HG03097 (cell line): ENCODE measurements around the gene UBE4B.
A peak's percentile ranks its signal among the peaks of the same experiment; 100 is the strongest.
"Not testable (repeated sequence)": the region's sequence is repeated elsewhere in the genome, so short reads cannot be mapped to it uniquely, and the experiment has no call there.

Source experiments
- ATAC-seq: cut with Tn5 transposase; IDR thresholded peaks from one replicate; pipeline ENCODE4 v1.9.1; 2021; ENCODE audit not compliant: unreplicated experiment, low FRiP score

The UBE4B gene

GRCh38 chr1:10032590-10033358 lies at the start of gene UBE4B:
Gene UBE4B (plus strand): TSS chr1:10032958. CDS start chr1:10033671, 713 bp downstream.
- peak; percentile 97 for ATAC-seq

GRCh38 chr1:9984253-9984652 lies 48.5 kb upstream of the UBE4B start:
- ATAC-seq = no peak

GRCh38 chr1:9985001-9985400 lies 47.8 kb upstream of the UBE4B start:
- ATAC-seq = no peak

- ATAC-seq = no peak
Measured at GRCh38 chr1:9989773-9990172, 43.0 kb upstream of the UBE4B start.

GRCh38 chr1:9990944-9991343 lies 41.8 kb upstream of the UBE4B start:
- no peak for ATAC-seq

GRCh38 chr1:9992910-9993309 lies 39.8 kb upstream of the UBE4B start:
- ATAC-seq = no peak

- no peak for ATAC-seq
Measured at GRCh38 chr1:9993561-9994075, 39.1 kb upstream of the UBE4B start.

- no peak for ATAC-seq
Measured at GRCh38 chr1:9996624-9997582, 35.9 kb upstream of the UBE4B start, which contains the start of gene RBP7. Gene RBP7 (plus strand): TSS chr1:9997228. CDS start chr1:9997259, 31 bp downstream.

GRCh38 chr1:10001016-10001665 lies 31.6 kb upstream of the UBE4B start:
- ATAC-seq = no peak

- not testable (repeated sequence) for ATAC-seq
Measured at GRCh38 chr1:10005248-10005647, 27.5 kb upstream of the UBE4B start.

GRCh38 chr1:10007169-10007568 lies 25.6 kb upstream of the UBE4B start:
- no peak for ATAC-seq

GRCh38 chr1:10014016-10014415 lies 18.7 kb upstream of the UBE4B start:
- ATAC-seq = no peak

GRCh38 chr1:10019561-10019960 lies 13.2 kb upstream of the UBE4B start:
- ATAC-seq = no peak

GRCh38 chr1:10020086-10020485 lies 12.7 kb upstream of the UBE4B start:
- ATAC-seq = no peak

GRCh38 chr1:10020678-10021077 lies 12.1 kb upstream of the UBE4B start:
- ATAC-seq = not testable (repeated sequence)

GRCh38 chr1:10021992-10022391 lies 10.8 kb upstream of the UBE4B start:
- ATAC-seq = not testable (repeated sequence)

- ATAC-seq = no peak
Measured at GRCh38 chr1:10022656-10023055, 10.1 kb upstream of the UBE4B start.

- ATAC-seq = no peak
Measured at GRCh38 chr1:10025354-10025753, 7.4 kb upstream of the UBE4B start.

- no peak for ATAC-seq
Measured at GRCh38 chr1:10027027-10027426, 5.7 kb upstream of the UBE4B start.

- not testable (repeated sequence) for ATAC-seq
Measured at GRCh38 chr1:10028956-10029500, 3.7 kb upstream of the UBE4B start.
